Mucosa of descending colon (tissue), 3 donors: ENCODE results near the gene SPRED2. TPM values are rescaled to one million over a fixed set of nuclear protein-coding genes. Genes with fewer than 3 reads are reported as not detected.

ENCODE experiments used
- ATAC-seq: fragments of 200-7000 bp; cut with Tn5 transposase; one replicate; pipeline ENCODE4 v1.9.1; 2020; ENCODE audit warnings: mild to moderate bottlenecking, moderate library complexity
- DNase-seq, 3 donors: peaks; one replicate each; pipeline ENCODE4 v3.0.0-alpha.2; 2020
- H3K36me3 ChIP-seq: fragments of 200-600 bp; one replicate; pipeline ENCODE4 v1.8.0; 2021; ENCODE audit warnings: low read depth, mild to moderate bottlenecking
- H3K4me1 ChIP-seq: fragments of 200-600 bp; one replicate; pipeline ENCODE4 v1.8.0; 2021; ENCODE audit warnings: low read depth, mild to moderate bottlenecking
- H3K4me3 ChIP-seq: fragments of 200-600 bp; one replicate; pipeline ENCODE4 v1.8.0; 2021; ENCODE audit warnings: mild to moderate bottlenecking
- H3K9me3 ChIP-seq: fragments of 200-600 bp; one replicate; pipeline ENCODE4 v1.8.0; 2021; ENCODE audit warnings: mild to moderate bottlenecking
- CTCF ChIP-seq: fragments of 200-600 bp; IDR thresholded peaks from one replicate; pipeline ENCODE4 v1.8.0; 2022; ENCODE audit warnings: antibody characterized with exemption, mild to moderate bottlenecking
- intact Hi-C, 2 donors: fragments of 100-400 bp; cut with DNase I in 1 of 2; cut with micrococcal nuclease in 1 of 2; formaldehyde crosslinking; loops; one replicate each; pipeline versions ENCODE4 v1.11.0 to v1.11.1; 2022; cut with DNase I, micrococcal nuclease
- total RNA-seq, 3 donors: library from RNA; stranded (reverse); fragmentation: NEBNext Ultra II Directional in 2 of 3; extraction: Animal tissue kit (Norgen Biotek cat#: 25700) in 2 of 3; gene quantifications; one replicate each; pipeline versions ENCODE4 v1.2.1 to v1.2.4, GENCODE V29; 2021 to 2023
- donor health status: DM: no; HTN: no; CAD: no; lungs with moderate emphysema.
- donor health status: DM: no; HTN: no; CAD: no.
- donor health status: DM: no; HTN: yes; CAD: no.

SPRED2 gene
- total RNA-seq, 3 donors from 2014 or later: 38.1 to 65.0 (median 43.4) TPM

GRCh38 chr2:65278531-65278981 is 153.8 kb downstream of the SPRED2 start:
- no peak for TF ChIP-seq CTCF
- Histone ChIP-seq H3K4me1 (no peaks in the 10 kb centered on the region), H3K4me3 (no peak overlapping the region), H3K9me3 (no peaks in the 10 kb centered on the region), H3K36me3 (no peaks in the 10 kb centered on the region)
- no peak for DNase-seq
- intact Hi-C loops: no loop called here
- no peak for ATAC-seq

- Histone ChIP-seq H3K9me3 (no peaks in the 10 kb centered on the region), H3K4me1 (no peaks in the 10 kb centered on the region), H3K4me3 (no peak overlapping the region), H3K36me3 (peaks cover 2% of the 10 kb centered on the region)
- intact Hi-C loops: no loop called here
- no peak for TF ChIP-seq CTCF
- ATAC-seq (no peak), DNase-seq (no peak)
These were observed 154.5 kb downstream of the SPRED2 start for GRCh38 chr2:65277791-65278483.

GRCh38 chr2:65277118-65277517 is 155.3 kb downstream of the SPRED2 start:
- Histone ChIP-seq H3K4me3 (no peak overlapping the region), H3K9me3 (no peaks in the 10 kb centered on the region), H3K4me1 (no peaks in the 10 kb centered on the region), H3K36me3 (peaks cover 3% of the 10 kb centered on the region)
- DNase-seq (no peak), ATAC-seq (no peak)
- intact Hi-C loops: no loop called here
- no peak for TF ChIP-seq CTCF

GRCh38 chr2:65276609-65277008 is 155.8 kb downstream of the SPRED2 start:
- no peak for DNase-seq
- Histone ChIP-seq H3K9me3 (no peaks in the 10 kb centered on the region), H3K4me3 (no peak overlapping the region), H3K4me1 (no peaks in the 10 kb centered on the region), H3K36me3 (peaks cover 3% of the 10 kb centered on the region)
- no peak for TF ChIP-seq CTCF
- intact Hi-C loops: no loop called here
- ATAC-seq: no peak

GRCh38 chr2:65275141-65275915 is 157.1 kb downstream of the SPRED2 start:
- H3K36me3 ChIP-seq: peaks cover 3% of the 10 kb centered on the region
- DNase-seq (no peak), ATAC-seq (no peak)
- no peak for TF ChIP-seq CTCF
- intact Hi-C loops: no loop called here
- H3K4me3 ChIP-seq: no peak overlapping the region
- no peaks in the 10 kb centered on the region for H3K9me3 ChIP-seq
- no peaks in the 10 kb centered on the region for H3K4me1 ChIP-seq
